GM18520 (cell line): Measurements from ENCODE around the gene GULP1.
"Not testable (repeated sequence)": the region's sequence is repeated elsewhere in the genome, so short reads cannot be mapped to it uniquely, and the experiment has no call there.

ENCODE experiments used
- ATAC-seq: cut with Tn5 transposase; IDR thresholded peaks from one replicate; pipeline ENCODE4 v1.9.1; 2021; ENCODE audit not compliant: unreplicated experiment

Gene GULP1

GRCh38 chr2:188291617-188292347 is at the start of gene GULP1:
TSS of gene GULP1 (plus strand) at chr2:188291874. CDS start at chr2:188477703, 185,829 bp downstream.
- ATAC-seq = no peak

GRCh38 chr2:188243381-188243780 is 48.3 kb upstream of the GULP1 start:
- ATAC-seq = no peak

- no peak for ATAC-seq
These were observed 47.3 kb upstream of the GULP1 start for GRCh38 chr2:188244383-188244782.

GRCh38 chr2:188245230-188245629 is 46.4 kb upstream of the GULP1 start:
- ATAC-seq = no peak

- ATAC-seq = no peak
These were observed 43.2 kb upstream of the GULP1 start for GRCh38 chr2:188248513-188248912.

GRCh38 chr2:188251034-188251433 is 40.6 kb upstream of the GULP1 start:
- ATAC-seq = no peak

- ATAC-seq = no peak
These were observed 35.3 kb upstream of the GULP1 start for GRCh38 chr2:188256420-188256819.

- no peak for ATAC-seq
These were observed 26.4 kb upstream of the GULP1 start for GRCh38 chr2:188265315-188265714.

GRCh38 chr2:188267776-188268175 is 23.9 kb upstream of the GULP1 start:
- no peak for ATAC-seq

- ATAC-seq = no peak
These were observed 22.7 kb upstream of the GULP1 start for GRCh38 chr2:188269004-188269403.

GRCh38 chr2:188272121-188272520 is 19.6 kb upstream of the GULP1 start:
- no peak for ATAC-seq

- no peak for ATAC-seq
These were observed 17.4 kb upstream of the GULP1 start for GRCh38 chr2:188274274-188274673.

- ATAC-seq = no peak
These were observed 15.4 kb upstream of the GULP1 start for GRCh38 chr2:188276255-188276654.

- ATAC-seq = no peak
These were observed 13.9 kb upstream of the GULP1 start for GRCh38 chr2:188277786-188278185.

GRCh38 chr2:188278388-188279092 is 13.1 kb upstream of the GULP1 start:
- ATAC-seq = no peak

- ATAC-seq = no peak
These were observed 12.6 kb upstream of the GULP1 start for GRCh38 chr2:188279093-188279445.

- ATAC-seq = no peak
These were observed 10.9 kb upstream of the GULP1 start for GRCh38 chr2:188280811-188281222.

GRCh38 chr2:188282907-188283306 is 8.8 kb upstream of the GULP1 start:
- ATAC-seq = no peak

GRCh38 chr2:188284251-188284650 is 7.4 kb upstream of the GULP1 start:
- ATAC-seq = not testable (repeated sequence)

GRCh38 chr2:188285049-188285448 is 6.6 kb upstream of the GULP1 start:
- ATAC-seq = no peak

GRCh38 chr2:188285774-188286173 is 5.9 kb upstream of the GULP1 start:
- no peak for ATAC-seq

- ATAC-seq = no peak
These were observed 495 bp upstream of the GULP1 start for GRCh38 chr2:188291142-188291616.
